HCT116 (cell line): ENCODE data around the gene UBAC2.

Experiments
- CEBPB ChIP-seq: IDR thresholded peaks from 2 replicates; pipeline ENCODE4 v1.6.1; 2012; ENCODE audit warnings: low read depth
- EZH2 ChIP-seq: fragments of 200-600 bp; sonication (generic); IDR thresholded peaks from 2 replicates; pipeline ENCODE4 v1.6.1; 2017; ENCODE audit warnings: antibody characterized with exemption, mixed run types
- EZH2phosphoT487 ChIP-seq: fragments of 200-600 bp; IDR thresholded peaks from 2 replicates; pipeline ENCODE4 v1.6.1; 2018; ENCODE audit warnings: antibody characterized with exemption, borderline replicate concordance
- JUND ChIP-seq: IDR thresholded peaks from 2 replicates; pipeline ENCODE4 v1.6.1; 2012
- MAX ChIP-seq: IDR thresholded peaks from 2 replicates; pipeline ENCODE4 v1.6.1; 2012
- POLR2A ChIP-seq: IDR thresholded peaks from 2 replicates; pipeline ENCODE4 v1.7.0; 2011; ENCODE audit warnings: borderline replicate concordance; ENCODE audit not compliant: insufficient read depth, insufficient read length; ENCODE audit errors: extremely low read depth
- POLR2AphosphoS5 ChIP-seq: IDR thresholded peaks from 2 replicates; pipeline ENCODE4 v1.6.1; 2011; ENCODE audit warnings: mild to moderate bottlenecking, low read depth, low read length, moderate library complexity
- RAD21 ChIP-seq: IDR thresholded peaks from 2 replicates; pipeline ENCODE4 v1.6.1; 2012; ENCODE audit warnings: low read depth, mild to moderate bottlenecking
- REST ChIP-seq: IDR thresholded peaks from 2 replicates; pipeline ENCODE4 v1.6.1; 2012; ENCODE audit warnings: low read depth
- SP1 ChIP-seq: IDR thresholded peaks from 2 replicates; pipeline ENCODE4 v1.6.1; 2012; ENCODE audit warnings: low read depth
- TCF7L2 ChIP-seq: IDR thresholded peaks from 2 replicates; pipeline ENCODE4 v1.7.0; 2011; ENCODE audit warnings: borderline replicate concordance, inconsistent platforms; ENCODE audit not compliant: insufficient read depth, insufficient read length; ENCODE audit errors: extremely low read depth
- ZFX ChIP-seq: fragments of 450-650 bp; IDR thresholded peaks from 2 replicates; pipeline ENCODE4 v1.6.1; 2017
- ZNF274 ChIP-seq: fragments of 200-500 bp; sonication (Bioruptor generic); IDR thresholded peaks from 2 replicates; pipeline ENCODE4 v1.6.1; 2014; ENCODE audit warnings: mild to moderate bottlenecking, low read depth, low read length, inconsistent platforms
- TF ChIP-seq, protein P1 (sequence below), 3 experiments: fragments of 200-600 bp in 1 of 3; sonication (generic) in 1 of 3; IDR thresholded peaks in 2 of 3; conservative IDR thresholded peaks in 1 of 3; 2 replicates each; pipeline ENCODE4 v1.5.1; 2012 to 2017; ENCODE audit warnings: low read depth in 2 of 3, low read length in 2 of 3, antibody characterized with exemption in 1 of 3, borderline replicate concordance in 1 of 3, control low read depth in 1 of 3, mild to moderate bottlenecking in 1 of 3, mixed read lengths in 1 of 3, mixed run types in 1 of 3, moderate library complexity in 1 of 3; ENCODE audit not compliant: insufficient read depth in 1 of 3

- TF ChIP-seq, protein P1, sequence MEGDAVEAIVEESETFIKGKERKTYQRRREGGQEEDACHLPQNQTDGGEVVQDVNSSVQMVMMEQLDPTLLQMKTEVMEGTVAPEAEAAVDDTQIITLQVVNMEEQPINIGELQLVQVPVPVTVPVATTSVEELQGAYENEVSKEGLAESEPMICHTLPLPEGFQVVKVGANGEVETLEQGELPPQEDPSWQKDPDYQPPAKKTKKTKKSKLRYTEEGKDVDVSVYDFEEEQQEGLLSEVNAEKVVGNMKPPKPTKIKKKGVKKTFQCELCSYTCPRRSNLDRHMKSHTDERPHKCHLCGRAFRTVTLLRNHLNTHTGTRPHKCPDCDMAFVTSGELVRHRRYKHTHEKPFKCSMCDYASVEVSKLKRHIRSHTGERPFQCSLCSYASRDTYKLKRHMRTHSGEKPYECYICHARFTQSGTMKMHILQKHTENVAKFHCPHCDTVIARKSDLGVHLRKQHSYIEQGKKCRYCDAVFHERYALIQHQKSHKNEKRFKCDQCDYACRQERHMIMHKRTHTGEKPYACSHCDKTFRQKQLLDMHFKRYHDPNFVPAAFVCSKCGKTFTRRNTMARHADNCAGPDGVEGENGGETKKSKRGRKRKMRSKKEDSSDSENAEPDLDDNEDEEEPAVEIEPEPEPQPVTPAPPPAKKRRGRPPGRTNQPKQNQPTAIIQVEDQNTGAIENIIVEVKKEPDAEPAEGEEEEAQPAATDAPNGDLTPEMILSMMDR (IDR thresholded peaks at IDR 0.05 in 2 of 3, conservative IDR thresholded peaks at IDR 0.05 in 1 of 3; ENCODE audit: borderline replicate concordance in 1 of 3, insufficient read depth in 1 of 3, low read depth in 2 of 3, low read length in 2 of 3): no peak
- TF ChIP-seq RAD21 (no peak), REST (no peak), TCF7L2 (no peak), MAX (no peak), CEBPB (no peak), ZNF274 (no peak), SP1 (no peak), POLR2A (no peak), POLR2AphosphoS5 (no peak), EZH2 (no peak), EZH2phosphoT487 (no peak), ZFX (no peak), JUND (no peak)
These were observed 111.8 kb downstream of the UBAC2 start for GRCh38 chr13:99312493-99312883.
